Effector CD8-positive, alpha-beta T cell (primary cell): ENCODE results near the gene IL12RB2.

Experiments used
- DNase-seq: peaks from one replicate; lab custom pipeline; 2025; lab: John Stamatoyannopoulos, UW

IL12RB2 gene

DNA sequence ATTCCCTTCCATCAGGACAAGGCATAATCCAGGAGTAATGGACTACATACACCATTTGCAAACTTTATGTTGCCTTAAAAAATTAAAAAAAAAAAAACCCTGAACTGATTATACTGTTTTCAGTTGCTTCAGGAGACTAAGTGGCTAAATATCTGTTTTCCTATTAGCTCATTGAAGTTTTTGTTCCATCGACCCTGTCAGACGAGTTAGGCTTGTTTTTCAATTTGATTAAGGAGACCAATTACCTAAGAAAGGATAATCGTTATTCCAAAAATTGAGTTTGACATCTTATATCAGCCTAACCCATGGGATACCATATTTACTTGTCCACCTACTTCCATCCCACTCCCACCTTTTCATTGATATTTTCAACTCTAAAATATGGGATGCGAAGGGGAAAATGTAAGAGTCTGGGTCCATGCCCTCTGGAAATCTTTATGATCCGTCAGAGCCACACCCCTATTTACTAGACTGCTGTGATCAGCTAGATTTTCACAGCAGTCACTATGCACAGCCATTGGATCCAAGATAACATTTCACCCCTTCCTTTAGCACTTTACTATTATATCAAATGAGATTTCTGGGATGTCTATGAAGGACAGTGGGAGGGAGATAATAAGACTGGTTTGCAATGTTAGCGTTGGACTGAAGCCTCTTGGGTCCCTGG, 41.0 kb downstream of the IL12RB2 start:
- no peak for DNase-seq

DNA sequence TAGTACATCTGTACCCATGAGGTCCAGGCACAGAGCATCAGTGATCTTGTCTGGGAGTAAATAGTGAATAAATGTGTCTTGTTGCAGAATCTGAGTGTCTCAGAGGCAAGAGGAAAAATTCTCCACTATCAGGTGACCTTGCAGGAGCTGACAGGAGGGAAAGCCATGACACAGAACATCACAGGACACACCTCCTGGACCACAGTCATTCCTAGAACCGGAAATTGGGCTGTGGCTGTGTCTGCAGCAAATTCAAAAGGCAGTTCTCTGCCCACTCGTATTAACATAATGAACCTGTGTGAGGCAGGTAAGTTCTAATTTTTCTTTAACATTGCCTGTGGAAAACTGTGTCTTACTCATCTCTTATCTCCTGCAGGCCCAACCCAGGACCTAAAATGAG, 43.1 kb downstream of the IL12RB2 start:
- no peak for DNase-seq

DNA sequence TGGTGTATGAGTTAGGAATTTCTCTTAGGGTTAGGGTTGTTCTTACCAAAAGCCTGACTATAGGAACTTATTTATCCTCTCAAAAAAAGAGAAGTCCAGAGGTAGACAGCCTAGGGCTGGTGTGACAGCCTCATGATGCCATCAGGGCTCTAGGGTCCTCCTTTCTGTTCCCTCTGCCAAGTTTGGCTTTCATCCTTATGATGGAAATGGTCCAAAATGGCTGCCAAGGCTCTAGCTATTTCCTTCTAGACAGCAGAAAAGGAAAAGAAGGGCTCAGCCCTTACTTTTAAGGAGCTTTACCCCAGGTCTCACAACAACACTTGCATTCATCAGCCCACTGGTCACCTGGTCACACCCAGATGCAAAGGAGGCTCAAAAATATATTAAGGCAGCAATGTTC, 44.5 kb downstream of the IL12RB2 start:
- no peak for DNase-seq

DNA sequence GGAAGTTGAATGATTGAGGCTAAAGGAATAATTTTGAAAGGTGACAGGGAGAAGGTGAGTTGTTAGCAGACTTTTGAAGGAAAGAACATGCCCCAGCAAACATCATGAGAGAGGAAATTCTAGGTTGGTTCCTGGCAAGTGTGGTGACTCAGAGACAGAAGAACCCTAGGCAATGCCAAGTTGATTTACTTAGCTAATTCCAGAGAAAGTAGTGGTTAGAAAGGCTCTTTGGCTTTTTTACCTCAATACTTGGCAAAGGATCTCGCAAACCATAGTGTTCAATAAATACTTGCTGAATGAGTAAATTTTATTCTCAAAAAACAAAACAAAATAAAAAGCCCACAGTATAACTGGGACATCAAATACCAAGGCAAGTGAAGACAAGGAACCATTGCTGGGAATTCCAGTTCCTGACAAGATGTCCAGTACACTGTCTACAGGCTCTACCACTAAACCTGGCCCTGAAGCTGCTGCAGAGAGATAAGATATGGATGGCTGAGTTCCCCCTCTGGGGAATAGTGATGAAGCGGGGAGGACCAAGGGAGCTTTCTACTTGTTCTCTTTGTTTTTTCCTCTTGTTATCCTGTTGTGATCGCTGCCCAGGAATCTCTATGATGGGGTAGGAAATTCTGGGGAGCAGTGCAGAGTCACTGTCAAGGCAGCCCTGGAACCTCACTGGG, 48.2 kb downstream of the IL12RB2 start:
- no peak for DNase-seq

DNA sequence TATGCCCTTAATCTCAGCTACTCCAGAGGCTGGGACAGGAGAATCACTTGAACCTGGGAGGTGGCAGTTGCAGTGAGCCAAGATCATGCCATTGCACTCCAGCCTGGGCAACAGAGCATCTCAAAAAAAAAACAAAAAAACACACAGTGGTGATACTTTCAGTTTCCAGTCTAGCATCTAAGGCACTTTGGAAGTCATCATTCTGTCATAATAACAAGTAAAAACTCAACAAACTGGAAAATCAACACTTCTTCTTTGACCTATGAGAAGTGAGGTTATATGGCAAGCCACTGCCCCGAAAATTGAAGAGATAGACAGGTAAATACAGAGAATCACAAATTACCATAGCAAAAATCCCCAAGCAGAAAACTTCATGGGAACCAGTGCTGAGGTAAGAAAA, 51.9 kb downstream of the IL12RB2 start:
- DNase-seq: no peak

DNA sequence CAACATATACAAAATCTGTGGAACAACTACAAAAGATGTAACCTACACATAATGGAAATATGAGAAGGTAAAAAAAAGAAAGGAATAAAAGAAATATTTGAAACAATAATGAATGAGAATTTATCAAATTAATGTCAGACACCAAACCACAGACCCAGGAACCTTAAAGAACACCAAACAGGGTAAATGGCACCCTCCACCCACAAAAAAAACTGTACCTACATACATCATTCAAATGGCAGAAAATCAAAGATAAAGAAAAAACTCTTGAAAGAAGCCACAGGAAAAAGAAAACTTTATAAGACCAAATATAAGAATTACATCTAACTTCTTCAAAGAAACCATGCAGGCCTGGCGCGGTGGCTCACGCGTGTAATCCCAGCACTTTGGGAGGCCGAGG, 54.0 kb downstream of the IL12RB2 start:
- DNase-seq: no peak

DNA sequence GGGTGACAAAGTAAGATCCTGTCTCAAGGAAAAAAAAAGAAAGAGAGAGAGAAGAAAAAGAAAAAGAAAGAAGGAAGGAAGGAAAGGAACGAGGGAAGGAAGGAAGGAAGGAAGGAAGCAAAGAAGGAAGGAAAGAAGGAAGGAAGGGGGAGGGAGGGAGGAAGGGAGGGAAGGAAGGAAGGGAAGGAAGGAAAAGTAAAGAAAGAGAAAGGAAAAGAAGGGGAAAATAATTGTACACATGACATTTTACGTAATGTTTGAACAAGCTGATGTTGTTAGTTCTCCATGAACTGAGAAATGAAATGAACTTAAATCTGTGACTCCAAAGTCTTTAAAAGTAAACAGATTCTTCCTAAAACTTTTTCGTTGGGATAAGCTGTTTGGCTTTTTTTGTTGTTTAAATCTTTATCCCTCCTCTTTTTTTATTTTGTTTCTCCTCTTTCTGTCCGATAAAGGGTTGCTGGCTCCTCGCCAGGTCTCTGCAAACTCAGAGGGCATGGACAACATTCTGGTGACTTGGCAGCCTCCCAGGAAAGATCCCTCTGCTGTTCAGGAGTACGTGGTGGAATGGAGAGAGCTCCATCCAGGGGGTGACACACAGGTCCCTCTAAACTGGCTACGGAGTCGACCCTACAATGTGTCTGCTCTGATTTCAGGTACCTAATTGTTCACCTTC, 59.8 kb downstream of the IL12RB2 start:
- DNase-seq: no peak

DNA sequence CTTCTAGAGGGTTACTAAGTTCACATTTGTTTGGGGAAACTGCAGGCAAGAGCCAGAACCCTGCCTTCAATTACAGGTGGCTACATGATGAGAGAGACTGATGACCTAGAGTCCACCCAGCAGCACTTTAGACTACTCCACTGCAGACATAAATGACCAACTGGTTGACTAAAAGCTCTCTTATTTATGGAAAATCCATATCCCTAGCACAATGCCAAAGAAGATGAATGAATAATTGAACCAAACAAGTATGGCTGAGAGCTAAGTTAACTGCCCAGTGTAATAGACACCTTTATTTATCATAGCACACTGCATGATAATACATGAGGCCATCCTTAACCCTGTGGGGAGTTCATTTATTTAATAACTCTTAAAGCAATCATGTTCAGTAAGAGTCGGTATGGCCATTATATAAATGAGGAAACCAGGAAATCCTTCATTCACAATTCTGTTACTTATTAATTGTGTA, 60.4 kb downstream of the IL12RB2 start:
- no peak for DNase-seq

DNA sequence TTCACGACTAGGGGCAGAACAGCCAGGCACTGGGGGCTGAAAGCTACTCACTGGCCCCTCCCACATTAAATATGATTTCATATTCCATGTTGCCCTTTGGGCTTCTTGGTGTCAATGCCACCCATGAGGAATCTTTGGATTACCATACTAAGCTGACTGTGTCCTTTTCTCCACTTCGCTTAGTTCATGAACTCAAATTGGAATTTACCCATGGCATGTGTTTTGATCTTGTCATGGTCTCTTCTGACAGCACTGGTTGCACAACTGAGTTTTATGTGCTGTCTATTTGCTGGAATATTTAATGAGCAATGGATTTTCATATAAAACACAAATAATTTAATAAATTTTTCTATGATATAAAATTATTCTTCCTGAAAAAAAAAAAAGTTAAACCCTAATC, 63.4 kb downstream of the IL12RB2 start:
- no peak for DNase-seq

DNA sequence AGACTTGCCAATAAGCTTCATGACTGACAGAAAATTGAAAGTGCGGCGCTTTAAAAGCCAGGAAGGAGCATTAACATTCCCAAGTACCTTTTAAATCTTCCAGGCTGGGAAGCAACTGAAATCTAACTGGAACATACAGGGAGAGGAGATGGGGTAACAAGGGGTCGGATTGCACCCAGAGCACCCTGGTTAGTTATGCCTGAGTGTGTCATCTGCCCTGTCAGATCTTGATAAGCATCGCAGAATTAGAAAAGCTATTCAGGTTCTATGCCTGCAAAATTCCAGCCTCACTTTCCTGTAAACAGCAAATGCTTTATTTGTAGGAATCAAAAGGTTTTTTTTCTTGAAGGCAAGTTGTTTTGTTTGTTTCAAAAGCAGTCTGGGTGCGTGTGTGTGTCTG, 64.0 kb downstream of the IL12RB2 start:
- DNase-seq: no peak

DNA sequence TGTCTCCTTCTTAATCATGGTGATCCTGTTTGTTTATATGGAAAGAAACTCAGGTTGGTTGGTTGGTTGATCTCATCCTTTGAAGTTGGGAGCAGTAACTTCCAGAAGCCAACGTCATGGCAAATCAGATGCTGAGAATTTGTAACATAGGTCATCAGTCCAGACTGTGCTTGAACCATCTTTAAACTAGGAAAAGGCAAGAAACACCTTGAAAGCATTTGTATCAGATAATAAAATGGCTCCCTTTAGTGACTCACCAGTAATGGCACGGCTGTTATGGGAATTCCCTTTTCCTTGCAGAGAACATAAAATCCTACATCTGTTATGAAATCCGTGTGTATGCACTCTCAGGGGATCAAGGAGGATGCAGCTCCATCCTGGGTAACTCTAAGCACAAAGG, 64.5 kb downstream of the IL12RB2 start:
- no peak for DNase-seq

DNA sequence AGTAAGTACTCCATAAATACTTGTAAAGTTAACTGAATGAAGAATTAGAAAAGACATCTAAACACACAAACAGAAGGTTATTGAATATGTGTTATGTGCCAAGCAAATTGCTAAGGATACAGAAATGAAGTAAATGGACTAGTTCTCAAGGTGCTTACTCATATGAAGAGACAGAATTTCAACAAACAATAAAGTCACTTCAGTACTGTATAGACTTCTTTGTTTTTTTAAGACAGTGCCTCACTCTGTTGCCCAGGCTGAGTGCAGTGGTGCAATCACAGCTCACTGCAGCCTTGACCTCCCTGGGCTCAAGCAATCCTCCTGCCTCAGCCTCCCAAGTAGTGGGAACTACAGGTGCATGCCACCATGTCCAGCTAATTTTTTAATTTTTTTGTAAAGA, 65.2 kb downstream of the IL12RB2 start:
- no peak for DNase-seq

DNA sequence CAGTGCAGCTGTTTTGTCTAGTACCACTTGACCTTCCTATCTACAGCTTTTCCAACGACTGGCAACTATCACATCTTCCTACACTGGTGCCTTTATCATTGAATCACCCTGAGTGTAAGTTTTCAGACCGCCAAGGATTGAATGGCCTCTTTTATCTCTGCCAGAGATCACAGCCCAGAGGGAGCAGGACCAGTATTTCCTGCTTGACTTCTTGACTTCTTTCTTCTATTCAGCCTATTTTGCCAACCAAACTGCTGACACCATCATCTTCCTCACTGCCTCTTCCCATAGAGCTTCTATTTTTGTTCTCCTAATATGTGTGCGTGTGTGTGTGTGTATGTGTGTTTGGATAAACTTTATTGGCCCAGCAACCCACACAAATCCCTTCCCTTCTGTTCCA, 68.7 kb downstream of the IL12RB2 start:
- no peak for DNase-seq

DNA sequence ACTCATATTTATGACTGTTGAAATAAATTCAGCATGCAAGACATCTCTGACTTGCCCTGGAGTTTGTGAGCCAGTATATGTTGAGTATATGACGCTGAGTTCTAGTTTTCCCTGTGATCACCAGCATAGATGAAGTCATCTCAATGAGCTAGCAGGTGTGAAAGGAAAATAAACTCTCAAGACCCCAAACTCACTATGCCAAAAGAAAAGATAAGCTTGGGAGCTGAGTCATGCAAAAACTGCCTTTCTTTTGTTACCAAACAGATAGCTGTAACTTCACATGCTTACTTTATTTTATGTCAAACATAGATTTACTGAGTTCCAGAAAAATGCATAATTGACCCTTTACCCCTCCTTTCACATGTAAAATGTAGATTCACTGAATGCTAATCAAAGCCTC, 69.6 kb downstream of the IL12RB2 start:
- no peak for DNase-seq

DNA sequence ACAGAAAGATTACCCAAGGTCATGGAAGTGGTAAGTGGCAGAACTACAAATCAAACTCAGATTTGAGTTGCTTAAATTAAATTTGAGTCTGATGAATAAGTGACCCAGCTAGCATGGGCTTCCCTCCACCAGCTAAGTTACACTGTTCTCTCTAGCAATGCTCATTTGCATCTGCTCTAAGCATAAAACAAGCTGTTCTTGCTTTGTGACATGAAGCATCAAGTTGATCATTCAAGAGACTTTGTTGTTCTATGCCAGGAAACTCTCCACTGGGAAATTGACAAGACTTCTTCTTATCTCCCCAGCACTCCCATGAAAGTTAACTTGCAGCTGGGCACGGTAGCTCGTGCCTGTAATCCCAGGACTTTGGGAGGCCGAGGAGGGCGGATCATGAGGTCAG, 73.5 kb downstream of the IL12RB2 start:
- DNase-seq: no peak

DNA sequence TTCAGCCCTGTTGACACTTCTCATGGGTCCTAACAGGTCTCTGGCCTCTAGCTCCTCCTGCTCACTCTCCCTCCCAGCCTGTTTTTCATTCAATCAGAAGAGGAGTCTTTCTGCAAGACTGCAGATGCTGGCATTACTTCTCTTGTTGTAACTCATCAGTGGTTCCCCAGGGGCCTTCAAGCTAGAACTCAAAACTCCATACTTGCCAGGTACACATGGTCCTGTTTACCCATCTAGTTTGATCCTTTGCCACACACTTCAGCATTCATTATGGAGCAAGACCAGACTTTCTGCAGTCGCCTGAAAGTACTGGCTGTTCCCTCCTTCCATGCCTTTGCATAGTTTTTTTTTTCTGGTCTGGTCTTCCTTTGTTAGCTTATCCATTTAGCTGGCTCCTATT, 74.6 kb downstream of the IL12RB2 start:
- no peak for DNase-seq

DNA sequence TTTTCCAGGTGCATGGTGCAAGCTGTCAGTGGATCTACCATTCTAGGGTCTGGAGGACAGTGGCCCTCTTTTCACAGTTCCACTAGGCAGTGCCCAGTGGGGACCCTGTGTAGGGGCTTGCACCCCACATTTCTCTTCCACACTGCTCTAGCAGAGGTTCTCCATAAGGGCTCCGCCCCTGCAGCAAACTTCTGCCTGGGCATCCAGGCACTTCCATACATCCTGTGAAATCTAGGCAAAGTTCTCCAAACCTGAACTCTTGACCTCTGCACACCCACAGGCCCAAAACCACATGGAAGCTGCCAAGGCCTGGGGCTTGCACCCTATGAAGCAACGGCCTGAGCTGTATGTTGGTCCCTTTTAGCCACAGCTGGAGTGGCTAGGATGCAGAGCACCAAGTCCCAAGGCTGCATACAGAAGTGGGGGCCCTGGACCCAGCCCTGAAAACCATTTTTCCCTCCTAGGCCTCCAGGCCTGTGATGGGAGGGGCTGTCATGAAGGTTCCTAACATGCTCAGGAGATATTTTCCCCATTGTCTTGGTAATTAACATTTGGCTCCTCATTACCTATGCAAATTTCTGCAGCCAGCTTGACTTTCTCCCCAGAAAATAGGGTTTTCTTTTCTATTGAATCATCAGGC, 76.4 kb downstream of the IL12RB2 start:
- DNase-seq: no peak

DNA sequence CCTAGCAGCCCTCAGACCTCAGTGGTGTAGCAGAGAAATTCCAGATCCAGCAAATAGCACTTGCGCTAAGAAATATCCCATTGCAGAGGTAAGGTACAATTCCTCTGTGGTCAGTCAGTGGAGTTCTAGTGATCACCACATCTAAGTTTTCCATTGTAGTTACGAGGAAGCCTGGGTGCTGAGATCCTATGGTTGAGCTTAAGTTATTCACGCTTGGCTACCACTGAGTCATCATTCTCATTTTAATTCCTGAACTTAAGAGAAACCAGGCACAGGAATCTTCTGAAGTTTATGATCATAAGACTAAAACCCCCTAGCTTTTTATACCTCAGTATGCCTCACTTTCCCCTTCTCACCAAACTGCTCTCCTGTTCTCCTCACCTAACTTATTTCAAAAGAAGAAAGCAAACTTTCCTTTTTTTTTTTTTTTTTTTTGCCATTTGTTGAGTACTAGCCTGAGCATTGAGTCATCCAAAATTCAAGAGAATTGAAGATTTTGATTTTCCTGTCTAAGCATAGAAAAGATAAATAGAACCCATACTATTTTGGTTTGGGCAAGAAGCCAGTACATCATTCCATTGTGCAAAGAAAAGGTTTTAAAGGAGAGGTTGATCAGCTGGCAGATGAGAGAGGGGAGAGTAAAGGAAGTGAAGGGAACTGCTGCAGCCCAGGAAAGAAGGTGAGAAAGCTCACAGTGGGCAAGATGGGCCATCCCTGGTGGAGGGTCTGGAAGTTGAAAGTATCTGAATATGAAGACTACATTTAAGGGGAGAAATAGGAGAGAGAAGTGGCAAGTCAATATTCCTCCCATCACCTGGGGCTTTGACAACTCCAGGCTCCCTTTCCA, 82.6 kb downstream of the IL12RB2 start:
- DNase-seq: no peak

DNA sequence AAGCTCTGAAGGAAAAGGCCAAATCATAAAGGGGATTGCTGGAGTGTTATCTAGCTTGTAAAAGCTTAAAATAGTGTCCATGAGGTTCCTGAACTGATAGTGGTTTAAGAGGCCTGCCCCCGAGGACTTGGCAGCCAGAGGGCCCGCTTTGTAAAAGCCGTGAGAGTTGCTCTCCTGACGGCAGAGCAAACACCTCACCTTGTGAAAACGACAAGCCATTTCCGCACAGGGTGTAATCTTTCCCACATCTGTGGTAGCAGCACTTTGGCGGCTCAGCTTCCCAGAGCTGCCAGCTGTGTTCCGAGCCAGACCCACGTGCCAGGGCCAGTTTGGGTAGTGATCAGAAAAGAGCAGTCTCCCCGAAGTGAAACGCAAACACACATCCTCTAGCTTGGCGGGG, 85.6 kb downstream of the IL12RB2 start:
- DNase-seq: no peak

DNA sequence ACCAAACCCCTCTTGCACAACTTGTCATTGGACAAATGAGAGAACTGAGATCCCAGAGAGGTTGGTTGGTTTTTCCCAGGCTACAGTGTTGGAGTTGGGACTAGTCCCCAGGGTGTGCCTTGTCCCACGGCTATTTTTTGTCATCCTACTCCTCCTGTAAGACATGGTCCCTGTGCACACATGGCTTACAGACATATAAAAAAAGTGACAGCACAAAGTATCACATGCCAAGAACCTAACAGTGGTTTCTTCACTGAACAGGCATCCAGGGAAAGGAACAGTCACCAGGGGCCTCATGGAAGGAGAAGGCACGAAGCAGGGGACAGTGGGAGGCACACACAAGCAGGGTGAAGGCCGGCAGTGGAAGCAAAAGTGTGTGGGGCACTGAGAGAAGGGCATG, 86.1 kb downstream of the IL12RB2 start:
- DNase-seq: no peak

DNA sequence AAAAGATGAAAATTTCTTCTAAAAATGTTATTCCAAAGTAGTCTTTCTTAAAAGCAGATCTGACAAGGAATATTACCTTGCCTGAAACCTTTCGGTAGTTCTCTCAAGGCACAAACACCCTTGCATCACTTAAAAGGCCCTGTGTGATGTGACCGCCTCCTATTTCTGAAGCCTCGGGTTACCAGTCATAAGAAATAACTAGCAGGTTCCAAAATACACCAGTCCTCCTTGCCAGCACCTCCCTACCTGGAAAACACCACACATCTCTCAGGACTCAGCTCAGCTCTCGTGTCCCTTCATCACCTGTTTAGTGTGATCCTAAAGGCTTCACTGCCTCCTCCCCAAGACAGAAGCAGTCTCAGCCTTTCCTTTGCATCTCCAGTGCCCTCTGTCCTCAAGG, 86.9 kb downstream of the IL12RB2 start:
- DNase-seq: no peak
